ENCODE measurements around the gene AP2A2. TPM values are rescaled to one million over a fixed set of nuclear protein-coding genes. Genes with fewer than 3 reads are reported as not detected.

AP2A2 gene
- total RNA-seq, 1 experiment from 2014 or later: 92.9 TPM

- intact Hi-C loops (cut with micrococcal nuclease; ENCODE audit: unreplicated experiment): loop anchor here (10.0 kb wide), 1 partner anchor 198 kb away; no protein-coding TSS in a partner anchor
- Mint-ChIP-seq H3K9me3 (ENCODE audit: low read depth, unreplicated experiment) (no peaks in the 10 kb centered on the region), H3K27ac (ENCODE audit: unreplicated experiment) (no peak overlapping the region), H3K4me3 (ENCODE audit: low read depth, unreplicated experiment) (no peak overlapping the region), H3K27me3 (ENCODE audit: unreplicated experiment) (peaks cover 18% of the 10 kb centered on the region), H3K36me3 (ENCODE audit: insufficient read depth, unreplicated experiment) (peaks cover 7% of the 10 kb centered on the region), H3K4me1 (ENCODE audit: low read depth, unreplicated experiment) (peaks cover 18% of the 10 kb centered on the region)
- CTCF ChIA-PET: no interaction called here
- no peak for TF ChIP-seq CTCF (IDR thresholded peaks at IDR 0.05; ENCODE audit: unreplicated experiment)
- no peak for DNase-seq
- no TSS peak for BruUV-seq (replicated peaks)
Measured at GRCh38 chr11:1052133-1053011, 126.7 kb downstream of the AP2A2 start.

GRCh38 chr11:1053121-1053901 is 127.6 kb downstream of the AP2A2 start:
- intact Hi-C loops (cut with micrococcal nuclease; ENCODE audit: unreplicated experiment): loop anchor here (10.0 kb wide), 1 partner anchor 199 kb away; no protein-coding TSS in a partner anchor
- H3K4me3 Mint-ChIP-seq (ENCODE audit: low read depth, unreplicated experiment): no peak overlapping the region
- peaks cover 9% of the 10 kb centered on the region for H3K27me3 Mint-ChIP-seq (ENCODE audit: unreplicated experiment)
- TF ChIP-seq CTCF (IDR thresholded peaks at IDR 0.05; ENCODE audit: unreplicated experiment): no peak
- peaks cover 7% of the 10 kb centered on the region for H3K36me3 Mint-ChIP-seq (ENCODE audit: insufficient read depth, unreplicated experiment)
- peaks cover 18% of the 10 kb centered on the region for H3K4me1 Mint-ChIP-seq (ENCODE audit: low read depth, unreplicated experiment)
- no peak for DNase-seq
- no peak overlapping the region for H3K27ac Mint-ChIP-seq (ENCODE audit: unreplicated experiment)
- no peaks in the 10 kb centered on the region for H3K9me3 Mint-ChIP-seq (ENCODE audit: low read depth, unreplicated experiment)
- no TSS peak for BruUV-seq (replicated peaks)
- CTCF ChIA-PET: no interaction called here

- Mint-ChIP-seq H3K4me3 (ENCODE audit: low read depth, unreplicated experiment) (no peak overlapping the region), H3K36me3 (ENCODE audit: insufficient read depth, unreplicated experiment) (peaks cover 7% of the 10 kb centered on the region), H3K27ac (ENCODE audit: unreplicated experiment) (peak overlapping the region; percentile 23), H3K4me1 (ENCODE audit: low read depth, unreplicated experiment) (peaks cover 22% of the 10 kb centered on the region), H3K9me3 (ENCODE audit: low read depth, unreplicated experiment) (no peaks in the 10 kb centered on the region), H3K27me3 (ENCODE audit: unreplicated experiment) (no peaks in the 10 kb centered on the region)
- no TSS peak for BruUV-seq (replicated peaks)
- intact Hi-C loops (cut with micrococcal nuclease; ENCODE audit: unreplicated experiment): loop anchor here (10.0 kb wide), 1 partner anchor 200 kb away; no protein-coding TSS in a partner anchor
- no peak for DNase-seq
- no peak for TF ChIP-seq CTCF (IDR thresholded peaks at IDR 0.05; ENCODE audit: unreplicated experiment)
- CTCF ChIA-PET: no interaction called here
Measured at GRCh38 chr11:1054143-1055108, 128.8 kb downstream of the AP2A2 start.
